Smooth muscle cell of the brain vasculature (primary cell): ENCODE data around the gene SLC45A3.
"Not testable (repeated sequence)": the region's sequence is repeated elsewhere in the genome, so short reads cannot be mapped to it uniquely, and the experiment has no call there.

Source experiments
- DNase-seq: peaks from one replicate; pipeline ENCODE4 v3.0.0-alpha.2; 2012; ENCODE audit warnings: low read depth, low spot score

SLC45A3 gene

DNA sequence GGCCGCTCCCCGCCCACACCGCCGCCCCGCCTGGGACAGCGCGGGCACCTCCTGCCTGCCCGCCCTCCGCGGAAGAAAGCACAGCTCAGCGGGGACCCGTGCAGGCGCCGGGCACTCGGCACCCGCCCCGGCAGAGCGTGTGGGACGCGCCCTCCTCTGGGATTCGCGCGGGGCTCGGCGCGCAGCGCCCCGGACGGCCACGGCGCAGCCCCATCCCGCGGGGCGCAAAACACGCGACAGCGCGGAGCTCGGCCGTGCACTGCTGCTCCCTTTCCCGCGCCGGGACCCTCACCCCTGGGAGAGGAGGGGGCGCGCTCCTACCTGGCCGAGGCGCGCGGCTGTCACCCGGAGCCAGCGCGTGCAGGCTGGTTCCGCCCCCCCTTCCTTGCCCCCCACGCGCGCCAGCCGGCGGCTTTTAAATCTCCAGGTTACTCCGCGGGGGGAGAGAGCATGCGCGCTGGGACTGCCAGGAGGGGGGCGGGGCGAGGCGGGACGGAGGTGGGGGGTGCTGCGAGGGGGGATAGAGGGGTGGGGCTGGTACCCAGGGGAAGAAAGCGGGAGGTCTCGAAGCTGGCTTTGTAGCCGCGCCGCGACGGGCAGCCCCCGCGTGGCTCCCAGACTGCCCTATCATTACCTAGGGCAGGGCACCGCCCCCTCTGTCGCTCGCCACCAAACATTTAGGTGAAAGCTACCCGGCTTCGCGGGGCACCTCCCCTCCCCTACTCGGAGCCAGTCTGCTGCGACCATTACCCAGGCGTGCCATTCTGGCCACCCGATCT is at the start of gene SLC45A3:
Gene SLC45A3 (minus strand): TSS at position 437 of the 779 bp plus-strand sequence. CDS start 15,853 bp downstream, outside the sequence.
- no peak for DNase-seq

DNA sequence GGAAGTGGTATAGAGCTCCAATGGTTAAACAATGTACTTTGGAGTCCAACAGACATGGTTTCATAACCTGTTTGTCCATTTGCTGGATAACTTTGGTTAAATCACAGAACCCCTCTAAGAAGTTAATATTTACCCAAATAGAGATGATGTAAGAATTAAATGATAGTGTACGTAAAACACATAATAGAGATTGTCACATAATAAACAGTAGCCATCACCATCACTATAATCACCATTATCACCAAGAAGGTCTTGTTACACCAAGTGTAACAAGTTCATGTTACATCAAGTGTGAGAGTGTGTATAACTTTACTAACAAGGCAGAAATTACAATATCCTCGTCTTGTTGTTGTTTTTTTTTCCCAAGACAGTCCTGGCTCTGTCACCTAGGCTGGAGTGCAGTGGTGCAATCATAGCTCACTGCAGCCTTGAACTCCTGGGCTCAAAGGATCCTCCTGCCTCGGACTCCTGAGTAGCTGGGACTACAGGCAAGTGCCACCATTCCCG is 46.4 kb upstream of the SLC45A3 start:
- no peak for DNase-seq

- DNase-seq: no peak
Observed at GRCh38 chr1:205725514-205725913, 45.2 kb upstream of the SLC45A3 start.

DNA sequence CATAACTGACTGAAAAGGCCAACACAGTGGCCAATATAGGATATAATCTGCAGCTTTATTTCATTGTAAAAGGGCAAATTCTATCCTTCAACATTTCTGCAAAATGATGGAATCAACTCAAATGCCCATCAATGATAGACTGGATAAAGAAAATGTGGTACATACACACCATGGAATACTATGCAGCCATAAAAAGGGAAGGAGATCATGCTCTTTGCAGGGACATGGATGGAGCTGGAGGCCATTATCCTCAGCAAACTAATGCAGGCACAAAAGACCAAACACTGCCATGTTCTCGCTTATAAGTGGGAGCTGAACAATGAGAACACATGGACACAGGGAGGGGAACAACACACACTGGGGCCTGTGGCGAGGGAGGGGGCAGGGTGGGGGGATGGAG is 40.4 kb upstream of the SLC45A3 start:
- not testable (repeated sequence) for DNase-seq

- DNase-seq: no peak
Observed at GRCh38 chr1:205719762-205720161, 39.5 kb upstream of the SLC45A3 start.

GRCh38 chr1:205719015-205719414 is 38.7 kb upstream of the SLC45A3 start:
- no peak for DNase-seq

DNA sequence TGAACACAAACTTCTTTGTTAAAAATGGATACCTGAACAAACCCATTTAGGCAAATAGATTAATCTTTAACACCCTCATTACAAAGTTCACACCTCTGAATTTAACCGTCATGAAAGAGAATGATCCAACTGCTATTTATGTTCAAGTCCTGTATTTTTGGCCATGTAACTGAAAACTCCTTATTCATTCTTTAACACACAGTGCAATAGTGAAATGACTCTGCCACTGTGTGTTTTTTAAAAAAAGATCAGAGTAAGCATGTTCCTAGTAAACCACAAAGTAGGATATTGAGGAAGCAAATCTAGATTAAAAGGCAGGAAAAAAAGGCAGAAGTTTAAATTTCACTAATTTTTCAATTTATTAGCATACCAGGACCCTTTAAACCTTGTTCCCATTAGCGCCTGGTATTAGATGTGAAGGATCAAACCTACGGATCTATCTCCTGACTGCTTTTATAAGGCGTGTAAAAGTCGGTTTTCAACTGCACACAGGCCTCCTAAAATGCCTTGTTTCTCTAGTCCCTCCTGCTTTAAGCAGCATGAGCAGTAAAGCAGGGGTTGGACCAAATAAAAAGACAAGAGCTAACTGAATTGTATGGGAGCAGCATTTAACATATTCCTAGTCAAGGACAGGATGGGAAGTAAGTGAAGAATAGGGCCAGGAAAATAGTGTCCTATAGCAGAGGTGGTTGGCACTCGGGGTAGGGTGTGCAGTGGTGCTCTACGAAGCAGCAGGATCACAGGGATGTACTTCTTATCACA is 36.2 kb upstream of the SLC45A3 start:
- DNase-seq: no peak

- DNase-seq: no peak
Observed at GRCh38 chr1:205715628-205716027, 35.3 kb upstream of the SLC45A3 start.

GRCh38 chr1:205714906-205715246 is 34.6 kb upstream of the SLC45A3 start:
- DNase-seq: no peak

DNA sequence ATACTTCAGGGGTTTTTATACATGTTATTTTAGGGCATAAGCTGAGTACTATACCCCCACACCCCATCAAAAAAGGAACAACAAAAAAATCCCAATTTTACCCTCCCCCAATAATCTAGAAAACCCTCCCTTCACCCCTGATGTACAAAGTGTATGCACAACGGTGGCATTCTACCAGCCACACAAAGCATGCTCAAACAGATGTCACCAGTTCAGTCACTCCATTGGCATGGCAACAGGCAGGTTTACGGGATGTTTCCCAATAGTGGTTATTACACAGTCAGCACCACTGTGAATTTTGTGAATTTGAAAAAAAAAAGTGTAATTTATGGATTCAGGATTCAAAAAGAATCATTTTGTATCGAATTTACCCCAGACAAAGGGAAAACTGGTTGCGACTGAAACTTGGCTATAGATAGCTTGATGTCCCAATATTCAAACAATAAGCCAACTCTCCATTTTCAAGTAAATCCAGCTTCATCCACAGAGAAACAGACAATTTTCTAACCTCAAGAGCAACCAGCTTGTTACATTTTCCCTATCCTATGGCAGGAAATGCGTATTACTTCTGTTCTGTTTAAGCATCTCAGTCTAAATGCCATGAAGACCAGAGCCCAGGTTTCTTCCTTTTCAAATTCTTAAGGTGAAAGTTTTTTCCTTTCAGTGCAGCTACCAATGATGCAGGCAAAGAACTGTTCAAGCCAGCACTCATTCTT is 34.0 kb upstream of the SLC45A3 start:
- no peak for DNase-seq

DNA sequence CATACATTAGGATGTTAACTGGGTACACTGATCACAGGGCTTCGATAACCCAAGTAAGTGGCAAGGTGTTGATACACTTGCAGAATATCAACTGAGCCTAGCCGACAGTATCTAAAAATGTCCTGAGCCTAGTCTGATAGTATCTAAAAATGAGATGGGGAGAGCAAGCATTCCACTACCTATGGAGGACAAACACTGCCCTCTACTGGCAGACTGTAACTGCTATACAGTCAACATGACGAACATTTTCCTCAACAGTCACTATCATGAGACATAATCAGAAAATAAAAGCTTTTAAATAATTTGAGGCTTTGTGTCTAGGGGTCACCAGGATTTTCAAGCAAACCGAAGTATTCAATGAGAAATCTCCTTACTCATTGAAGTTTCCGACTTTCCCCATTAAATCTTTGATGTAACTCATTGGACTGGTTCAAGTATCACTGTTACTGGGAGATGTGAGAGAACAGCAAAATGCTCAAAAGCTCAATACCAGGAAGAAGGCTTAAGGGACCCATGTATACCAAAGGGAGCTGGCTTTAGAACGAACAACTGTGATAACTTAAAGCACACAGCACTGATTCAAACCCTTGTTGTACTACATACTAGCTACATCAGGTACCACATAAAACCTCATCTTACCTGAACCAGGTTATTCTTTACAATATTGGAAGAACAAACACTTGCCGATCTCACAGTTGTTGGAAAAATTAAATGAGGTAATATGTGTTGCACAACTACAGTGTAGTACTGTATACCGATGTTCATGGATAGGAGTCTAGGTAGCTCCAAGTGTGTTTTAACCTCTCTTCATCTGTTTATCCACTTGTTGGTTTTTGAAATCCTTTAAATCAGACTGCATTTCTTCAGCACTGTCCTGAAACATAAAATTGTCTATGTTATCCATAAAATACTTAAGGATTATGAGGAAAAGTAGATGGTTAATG is 31.1 kb upstream of the SLC45A3 start:
- peak; percentile 61 for DNase-seq

DNA sequence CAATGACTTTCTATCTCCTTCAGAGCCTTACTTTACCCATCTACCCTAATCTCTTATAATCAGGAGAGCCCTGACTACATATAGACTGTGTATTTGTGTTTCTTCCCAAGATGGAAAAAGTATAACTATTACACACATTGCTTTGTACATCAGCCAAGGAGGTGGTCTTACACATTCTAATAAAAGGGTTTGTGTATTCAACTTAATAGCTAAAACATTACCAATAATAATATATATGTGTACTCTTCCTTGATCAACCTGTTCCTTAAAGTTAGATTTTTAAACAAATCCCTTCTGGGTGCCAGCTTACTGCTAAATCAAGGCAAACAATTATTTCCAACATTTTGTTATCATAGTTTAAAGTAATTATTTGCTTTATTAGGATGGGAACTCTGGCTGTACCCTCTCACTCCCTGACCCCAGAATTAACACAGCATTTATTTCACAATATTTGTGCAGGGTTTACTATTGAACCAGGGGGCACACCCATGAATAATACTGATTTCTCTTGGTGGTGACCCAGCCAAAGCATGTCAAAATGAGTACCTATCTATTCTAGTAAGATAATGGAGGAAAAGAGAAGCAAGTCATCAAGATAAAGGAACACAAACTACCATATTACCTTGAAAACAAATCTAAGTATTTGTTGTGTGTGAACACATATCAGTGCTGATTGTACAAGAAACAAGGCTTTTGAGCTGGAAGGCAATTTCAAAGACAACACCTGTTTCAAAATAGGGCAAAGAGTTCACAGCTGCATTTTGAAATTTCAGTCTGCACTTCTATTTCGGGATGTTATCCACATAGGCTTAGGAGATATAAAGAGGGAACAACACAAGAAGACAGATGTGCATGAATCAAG is 30.1 kb upstream of the SLC45A3 start:
- no peak for DNase-seq

DNA sequence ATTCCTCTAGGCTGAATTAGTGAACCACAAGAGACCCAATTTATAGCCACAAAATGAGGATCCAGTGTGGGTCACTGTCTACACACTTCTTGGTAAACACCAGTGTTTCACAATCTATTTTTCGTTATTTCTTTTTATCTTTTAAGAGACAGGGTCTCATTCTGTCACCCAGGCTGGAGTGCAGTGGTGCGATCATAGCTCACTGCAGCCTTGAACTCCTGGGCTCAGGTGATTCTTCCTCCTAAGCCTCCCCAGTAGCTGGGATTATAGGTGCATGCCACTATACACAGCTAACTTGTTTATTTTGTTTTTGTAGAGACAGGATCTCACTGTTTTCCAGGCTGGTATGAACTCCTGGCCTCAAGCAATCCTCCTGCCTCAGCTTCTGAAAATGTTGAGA is 29.3 kb upstream of the SLC45A3 start:
- no peak for DNase-seq

DNA sequence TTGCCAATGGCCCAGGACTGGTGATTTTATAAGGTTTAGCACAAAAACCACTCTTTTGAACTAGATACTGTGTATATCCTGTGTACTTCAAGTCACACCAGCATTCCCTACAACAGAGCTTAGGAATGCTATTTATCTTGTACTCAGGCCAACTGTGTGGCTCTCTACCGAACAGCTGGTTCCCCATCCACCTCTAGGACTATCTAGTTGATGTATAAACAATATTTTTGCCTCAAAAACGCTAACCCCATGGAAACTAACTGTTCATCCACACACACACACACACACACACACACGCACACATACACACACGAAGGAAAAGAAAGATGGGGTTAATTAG is 28.7 kb upstream of the SLC45A3 start:
- DNase-seq: peak; percentile 60

DNA sequence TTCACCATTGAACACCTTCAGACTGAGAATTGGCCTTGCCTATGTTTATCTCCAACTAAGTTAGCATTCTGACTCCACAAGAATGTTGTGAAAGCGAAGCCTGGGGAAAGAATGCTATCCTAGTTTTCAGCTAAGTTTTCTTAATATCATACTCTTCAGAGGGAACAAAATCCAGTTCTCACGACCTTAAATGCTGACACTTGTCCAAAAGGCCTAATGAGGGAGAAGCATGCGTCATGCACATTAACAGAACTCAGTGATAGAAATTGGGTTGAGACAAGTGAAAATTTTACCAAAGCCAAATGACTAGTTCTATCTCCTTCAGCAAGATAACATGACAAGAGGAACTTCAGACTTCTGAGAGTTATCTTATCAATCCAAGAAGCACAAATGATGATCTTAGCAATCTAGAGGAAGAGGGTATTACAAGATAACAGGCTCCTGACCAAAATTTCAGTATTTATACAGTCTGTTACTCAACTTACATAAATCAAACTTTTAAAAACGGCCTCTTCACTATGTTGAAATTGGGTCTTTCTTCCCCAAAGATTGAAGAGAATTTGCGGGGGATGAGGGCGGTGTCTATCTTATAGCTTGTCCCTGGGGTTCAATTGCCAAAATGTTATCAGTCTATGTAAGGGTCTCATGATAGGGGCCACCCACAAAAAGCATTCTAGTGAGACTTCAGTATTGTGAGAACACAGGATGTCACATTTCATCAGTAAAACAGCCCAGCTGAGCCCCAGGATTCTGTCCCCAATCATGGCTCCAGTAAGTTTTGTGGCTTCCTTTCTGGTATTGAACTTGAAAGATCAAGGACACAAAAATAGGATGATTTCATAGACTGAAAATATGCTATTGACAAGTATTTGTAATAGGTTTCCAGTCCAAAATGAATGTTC is 26.5 kb upstream of the SLC45A3 start:
- DNase-seq: no peak

- no peak for DNase-seq
Observed at GRCh38 chr1:205704903-205705302, 24.6 kb upstream of the SLC45A3 start.

- no peak for DNase-seq
Observed at GRCh38 chr1:205703072-205703471, 22.8 kb upstream of the SLC45A3 start.

DNA sequence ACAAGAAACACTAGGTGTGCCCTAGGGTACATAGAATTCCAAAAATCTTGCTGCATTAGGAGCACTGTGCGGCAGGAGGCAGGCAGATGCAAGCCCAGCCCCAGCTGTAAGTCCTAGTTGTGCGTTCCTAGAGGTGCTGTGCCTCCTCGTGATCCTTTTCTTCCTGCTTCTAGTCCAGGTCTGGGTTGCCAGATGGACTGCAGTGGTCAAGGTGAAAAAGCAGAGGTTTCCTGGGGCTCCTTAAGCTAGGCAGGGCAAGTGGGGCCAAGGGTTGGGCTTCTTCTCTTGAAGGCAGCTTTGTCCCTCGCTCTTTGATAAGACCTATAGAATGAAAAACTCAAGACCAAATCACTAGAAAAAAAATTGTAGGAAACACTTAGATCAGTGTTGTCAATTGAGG is 21.6 kb upstream of the SLC45A3 start:
- no peak for DNase-seq

DNA sequence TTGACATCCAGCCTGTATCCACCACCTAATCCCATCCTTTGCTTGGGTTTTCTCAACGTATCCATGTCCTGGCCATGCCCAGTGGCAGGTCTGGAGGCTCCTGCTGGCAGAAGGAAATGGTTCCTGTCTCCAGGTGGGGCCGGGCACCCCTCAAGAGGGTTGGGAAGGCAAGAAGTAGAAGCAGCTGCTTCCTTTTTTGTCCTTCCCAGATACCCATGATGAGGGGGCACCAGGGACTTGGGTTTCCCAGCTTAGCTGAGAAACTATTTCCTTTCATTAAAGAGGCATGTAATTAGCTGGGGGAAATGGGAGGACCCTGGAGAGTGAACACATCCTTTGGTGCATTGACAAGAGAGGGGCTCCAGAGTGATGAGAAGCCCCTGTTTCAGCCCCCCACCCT is 21.1 kb upstream of the SLC45A3 start:
- no peak for DNase-seq
